HG03520 (cell line): Measurements from ENCODE around the gene MAGEA2.
"Not testable (repeated sequence)": the region's sequence is repeated elsewhere in the genome, so short reads cannot be mapped to it uniquely, and the experiment has no call there.

ENCODE experiments used
- ATAC-seq: cut with Tn5 transposase; IDR thresholded peaks from one replicate; pipeline ENCODE4 v1.9.1; 2021; ENCODE audit warnings: mild to moderate bottlenecking, moderate library complexity; ENCODE audit not compliant: unreplicated experiment

The MAGEA2 gene

DNA sequence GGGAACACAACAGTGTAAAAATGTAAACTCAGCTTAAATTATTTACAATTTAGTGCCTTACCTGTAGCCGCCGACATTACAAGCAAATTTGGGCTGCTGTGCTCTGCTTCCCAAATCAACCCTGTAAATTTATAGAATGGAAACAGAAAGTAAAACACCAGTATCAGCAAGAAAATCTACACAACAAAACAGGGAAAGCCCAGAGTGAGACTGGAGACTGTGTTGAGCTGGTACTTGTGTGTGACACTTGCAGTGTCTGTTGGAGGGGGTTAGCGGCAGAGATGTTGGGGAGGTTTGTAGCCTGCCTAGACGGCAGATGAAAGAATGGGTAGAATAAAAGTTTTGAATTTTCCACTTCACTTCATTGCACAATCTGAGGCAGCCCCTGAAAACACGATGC lies 40.4 kb downstream of the MAGEA2 start:
- ATAC-seq, result not testable (repeated sequence)

GRCh38 chrX:152709173-152709572 lies 44.5 kb downstream of the MAGEA2 start, which contains the start of gene CSAG2:
TSS of gene CSAG2 (minus strand) at chrX:152709273. CDS start at chrX:152709112, 161 bp downstream.
- not testable (repeated sequence) for ATAC-seq

- ATAC-seq, result not testable (repeated sequence)
Measured at GRCh38 chrX:152706500-152706899, 47.1 kb downstream of the MAGEA2 start.

DNA sequence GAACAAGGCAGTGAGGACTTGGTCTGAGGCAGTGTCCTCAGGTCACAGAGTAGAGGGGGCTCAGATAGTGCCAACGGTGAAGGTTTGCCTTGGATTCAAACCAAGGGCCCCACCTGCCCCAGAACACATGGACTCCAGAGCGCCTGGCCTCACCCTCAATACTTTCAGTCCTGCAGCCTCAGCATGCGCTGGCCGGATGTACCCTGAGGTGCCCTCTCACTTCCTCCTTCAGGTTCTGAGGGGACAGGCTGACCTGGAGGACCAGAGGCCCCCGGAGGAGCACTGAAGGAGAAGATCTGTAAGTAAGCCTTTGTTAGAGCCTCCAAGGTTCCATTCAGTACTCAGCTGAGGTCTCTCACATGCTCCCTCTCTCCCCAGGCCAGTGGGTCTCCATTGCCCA lies 53.3 kb downstream of the MAGEA2 start:
- ATAC-seq, result not testable (repeated sequence)
